Kidney (tissue), 14 donors: Measurements from ENCODE around the gene PRTN3. TPM values are rescaled to one million over a fixed set of nuclear protein-coding genes. Genes with fewer than 3 reads are reported as not detected.

Experiments used
- DNase-seq, 5 donors: peaks; one replicate each; pipeline ENCODE4 v3.0.0-alpha.2; 2013 to 2020
- FAIRE-seq: peaks from 2 replicates; lab custom pipeline; 2012; peaks lifted over from hg19 to GRCh38; lab: Jason Lieb, UNC
- H3K27ac ChIP-seq, 2 donors: one replicate each; pipeline ENCODE4 v1.7.0; 2013; ENCODE audit warnings: low read depth in 2 of 2, low read length in 2 of 2, inconsistent platforms in 1 of 2
- H3K27me3 ChIP-seq: one replicate; pipeline ENCODE4 v1.7.1; 2013; ENCODE audit warnings: low read length, inconsistent platforms; ENCODE audit not compliant: control insufficient read depth, insufficient read depth
- H3K36me3 ChIP-seq, 3 donors: one replicate each; pipeline versions ENCODE4 v1.7.0 to v1.7.1; 2013; ENCODE audit warnings: low read length in 3 of 3, control low read depth in 1 of 3, inconsistent platforms in 1 of 3; ENCODE audit not compliant: insufficient read depth in 3 of 3, control insufficient read depth in 2 of 3
- H3K4me1 ChIP-seq, 3 donors: one replicate each; pipeline versions ENCODE4 v1.7.0 to v1.7.1; 2013; ENCODE audit warnings: low read length in 3 of 3, inconsistent platforms in 1 of 3, low read depth in 1 of 3; ENCODE audit not compliant: control insufficient read depth in 2 of 3, insufficient read depth in 2 of 3
- H3K4me3 ChIP-seq, 3 donors: one replicate each; pipeline versions ENCODE4 v1.7.0 to v1.8.1; 2013; ENCODE audit warnings: low read length in 3 of 3, control low read depth in 1 of 3, inconsistent platforms in 1 of 3
- H3K9ac ChIP-seq, 3 donors: one replicate each; pipeline versions ENCODE4 v1.7.0 to v1.7.1; 2013; ENCODE audit warnings: low read length in 3 of 3, control low read depth in 1 of 3, inconsistent platforms in 1 of 3
- H3K9me3 ChIP-seq, 3 donors: one replicate each; pipeline versions ENCODE4 v1.7.0 to v1.7.1; 2013; ENCODE audit warnings: low read length in 3 of 3, control low read depth in 1 of 3, inconsistent platforms in 1 of 3; ENCODE audit not compliant: control insufficient read depth in 2 of 3, insufficient read depth in 1 of 3
- intact Hi-C: fragments of 100-400 bp; cut with DNase I; formaldehyde crosslinking; loops from one replicate; pipeline ENCODE4 v1.11.1; 2022
- polyA plus RNA-seq: library from polyadenylated mRNA; stranded (reverse); fragments of 350-450 nt; fragmentation: Illumina TruSeq; extraction: RNeasy Lipid Tissue Mini Kit (QIAGEN cat#74804); gene quantifications from one replicate; pipeline ENCODE4 v1.2.3, GENCODE V29; 2014; ENCODE audit warnings: low read depth, low replicate concordance; ENCODE audit not compliant: insufficient read depth
- total RNA-seq: library from RNA; stranded (reverse); fragmentation: NEBNext Ultra II Directional; extraction: Animal tissue kit (Norgen Biotek cat#: 25700); gene quantifications from one replicate; pipeline ENCODE4 v1.2.1, GENCODE V29; 2021
- TF ChIP-seq, protein P1 (sequence below): IDR thresholded peaks from 3 replicates; pipeline ENCODE4 v1.5.1; 2012; ENCODE audit warnings: mild to moderate bottlenecking, moderate library complexity, borderline replicate concordance; ENCODE audit not compliant: insufficient read depth; ENCODE audit errors: extremely low read depth
- donor health status: control.
- donor health status: control.
- donor health status: control.
- donor health status: control.
- donor health status: control.
- donor health status: DM: yes; HTN: yes; CAD: no.
- donor health status: Normal renal cell carcinoma (clear cell type).

PRTN3 gene
- total and polyA plus RNA-seq, 2 donors from 2014 or later: not detected

DNA sequence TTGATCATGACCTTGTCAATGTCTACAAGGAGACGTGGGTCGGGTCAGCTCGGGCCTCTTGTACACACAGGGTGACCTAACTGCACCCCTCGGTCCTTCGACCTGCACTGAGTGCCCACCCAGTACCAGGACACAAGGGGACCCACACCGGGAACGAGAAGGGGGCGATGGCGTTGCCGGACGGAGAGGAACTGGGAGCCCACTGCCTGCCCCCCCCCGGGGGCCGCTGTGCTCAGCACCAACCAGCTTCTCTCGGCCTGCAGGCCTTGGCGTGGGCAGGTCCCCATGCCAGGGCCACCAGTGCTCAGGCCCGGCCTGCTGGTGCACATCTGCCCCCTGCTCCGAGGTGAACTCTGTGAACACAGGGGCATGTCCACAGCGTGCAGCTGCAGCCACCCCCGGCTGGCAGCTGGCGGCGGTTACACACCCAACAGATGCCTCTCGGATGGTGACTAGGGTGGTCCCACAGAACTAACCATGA lies 32.8 kb downstream of the PRTN3 start:
- intact Hi-C loops: no loop called here
- DNase-seq (peak in 1 of 5 donors; percentile 83), FAIRE-seq (no peak)
- H3K27me3 ChIP-seq: no peaks in the 10 kb centered on the region
- no peak overlapping the region for H3K27ac ChIP-seq
- H3K36me3 ChIP-seq: peaks cover 0 to 11% (median 0%) of the 10 kb centered on the region in 3 donors
- H3K9ac ChIP-seq: no peak overlapping the region
- no peak overlapping the region for H3K4me3 ChIP-seq
- peaks cover 0 to 4% (median 0%) of the 10 kb centered on the region in 3 donors for H3K4me1 ChIP-seq
- H3K9me3 ChIP-seq: no peaks in the 10 kb centered on the region
- TF ChIP-seq, protein P1, sequence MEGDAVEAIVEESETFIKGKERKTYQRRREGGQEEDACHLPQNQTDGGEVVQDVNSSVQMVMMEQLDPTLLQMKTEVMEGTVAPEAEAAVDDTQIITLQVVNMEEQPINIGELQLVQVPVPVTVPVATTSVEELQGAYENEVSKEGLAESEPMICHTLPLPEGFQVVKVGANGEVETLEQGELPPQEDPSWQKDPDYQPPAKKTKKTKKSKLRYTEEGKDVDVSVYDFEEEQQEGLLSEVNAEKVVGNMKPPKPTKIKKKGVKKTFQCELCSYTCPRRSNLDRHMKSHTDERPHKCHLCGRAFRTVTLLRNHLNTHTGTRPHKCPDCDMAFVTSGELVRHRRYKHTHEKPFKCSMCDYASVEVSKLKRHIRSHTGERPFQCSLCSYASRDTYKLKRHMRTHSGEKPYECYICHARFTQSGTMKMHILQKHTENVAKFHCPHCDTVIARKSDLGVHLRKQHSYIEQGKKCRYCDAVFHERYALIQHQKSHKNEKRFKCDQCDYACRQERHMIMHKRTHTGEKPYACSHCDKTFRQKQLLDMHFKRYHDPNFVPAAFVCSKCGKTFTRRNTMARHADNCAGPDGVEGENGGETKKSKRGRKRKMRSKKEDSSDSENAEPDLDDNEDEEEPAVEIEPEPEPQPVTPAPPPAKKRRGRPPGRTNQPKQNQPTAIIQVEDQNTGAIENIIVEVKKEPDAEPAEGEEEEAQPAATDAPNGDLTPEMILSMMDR: no peak

DNA sequence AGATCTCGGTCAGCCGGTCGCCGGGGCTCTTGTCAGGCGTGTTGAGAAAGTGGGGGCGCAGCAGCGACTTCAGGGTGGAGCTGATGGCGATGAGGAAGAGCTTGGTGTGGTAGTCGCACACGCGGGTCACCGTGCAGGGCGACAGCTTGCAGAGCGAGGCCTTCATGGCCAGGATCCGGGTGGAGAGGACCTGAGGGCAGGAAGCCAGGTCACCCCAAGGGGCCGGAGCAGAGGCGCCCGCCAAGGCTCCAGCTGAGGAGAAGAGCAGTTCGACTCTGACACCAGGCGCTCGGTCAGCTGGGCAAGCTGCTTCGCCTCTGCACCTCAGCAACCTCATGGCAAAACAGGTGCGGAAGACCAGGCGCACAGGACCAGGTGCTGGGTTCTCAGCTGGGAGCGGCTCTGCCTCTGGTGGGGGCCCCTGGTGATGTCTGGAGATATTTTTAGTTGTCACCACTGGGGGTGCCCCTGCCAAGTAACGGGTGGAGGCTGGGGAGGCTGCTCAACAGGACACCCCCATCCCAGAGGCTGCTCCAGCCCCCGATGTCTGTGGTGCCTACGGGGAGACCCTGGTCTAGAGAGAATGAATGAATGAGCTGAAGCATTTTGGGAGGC lies 34.6 kb downstream of the PRTN3 start:
- no peaks in the 10 kb centered on the region for H3K27me3 ChIP-seq
- DNase-seq (no peak), FAIRE-seq (no peak)
- H3K36me3 ChIP-seq: peaks cover 0 to 11% (median 2%) of the 10 kb centered on the region in 3 donors
- H3K9ac ChIP-seq: no peak overlapping the region
- no peak overlapping the region for H3K27ac ChIP-seq
- H3K9me3 ChIP-seq: no peaks in the 10 kb centered on the region
- peaks cover 0 to 4% (median 0%) of the 10 kb centered on the region in 3 donors for H3K4me1 ChIP-seq
- H3K4me3 ChIP-seq: no peak overlapping the region
- intact Hi-C loops: no loop called here
- TF ChIP-seq, protein P1: no peak

- no peak overlapping the region for H3K27ac ChIP-seq
- no peak overlapping the region for H3K4me3 ChIP-seq
- DNase-seq (no peak), FAIRE-seq (no peak)
- intact Hi-C loops: no loop called here
- TF ChIP-seq, protein P1: no peak
- H3K4me1 ChIP-seq: peaks cover 0 to 4% (median 0%) of the 10 kb centered on the region in 3 donors
- H3K27me3 ChIP-seq: no peaks in the 10 kb centered on the region
- no peak overlapping the region for H3K9ac ChIP-seq
- H3K36me3 ChIP-seq: peaks cover 0 to 14% (median 2%) of the 10 kb centered on the region in 3 donors
- H3K9me3 ChIP-seq: no peaks in the 10 kb centered on the region
Observed at GRCh38 chr19:876089-876488, 35.3 kb downstream of the PRTN3 start.
